ENCODE measurements around the gene THSD7A.

DNA sequence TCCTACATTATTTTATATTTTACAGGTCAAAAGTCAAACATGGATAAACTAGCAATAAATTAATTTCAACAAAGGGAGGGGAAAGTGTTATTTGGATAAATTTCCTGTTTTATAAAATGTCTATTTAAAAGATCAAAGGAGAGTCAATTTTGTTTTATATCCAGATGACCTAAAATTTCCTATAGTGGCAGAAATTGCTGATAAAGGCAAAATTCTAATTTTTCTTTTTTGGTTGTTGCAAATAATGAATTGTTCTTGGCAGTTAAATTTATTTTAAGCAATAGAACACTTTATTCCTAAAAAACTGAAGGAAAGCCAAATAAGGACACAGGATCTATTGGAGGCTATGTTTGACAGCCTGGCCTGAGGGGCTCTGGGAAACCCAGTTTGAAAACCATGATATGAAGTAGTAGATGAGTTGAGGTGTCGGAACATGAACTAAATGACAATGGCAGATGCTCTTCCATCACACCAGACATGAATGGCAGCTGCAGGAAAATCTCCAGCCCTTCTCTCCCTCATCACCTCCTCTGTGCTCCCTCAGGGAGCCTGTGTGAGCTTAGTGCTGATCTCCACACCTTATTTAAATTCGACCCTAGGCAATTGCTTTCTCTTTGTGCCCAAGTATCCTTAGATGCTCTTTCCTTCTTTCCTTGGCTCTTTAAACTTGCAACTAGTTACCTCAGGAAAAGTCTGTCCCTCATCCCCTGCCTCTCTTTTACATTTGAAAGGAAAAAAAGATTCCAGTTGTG is 395.0 kb downstream of the THSD7A start:
- TF ChIP-seq CTCF (optimal IDR thresholded peaks at IDR 0.05 in 1 of 3, IDR thresholded peaks at IDR 0.05 in 1 of 3, conservative IDR thresholded peaks at IDR 0.05 in 1 of 3; ENCODE audit: extremely low read depth in 1 of 3, insufficient read depth in 2 of 3, low read length in 3 of 3) (no peak), EZH2 (IDR thresholded peaks at IDR 0.05; ENCODE audit: low read length) (no peak)

Measured in keratinocyte (primary cell).